NB4 (cell line): ENCODE data around the gene DGCR2.

Source experiments
- MAX ChIP-seq: IDR thresholded peaks from 2 replicates; pipeline ENCODE4 v1.6.1; 2011; ENCODE audit warnings: low read depth, low read length
- MYC ChIP-seq: IDR thresholded peaks from 2 replicates; pipeline ENCODE4 v1.6.1; 2011; ENCODE audit warnings: low read depth, low read length
- POLR2A ChIP-seq: IDR thresholded peaks from 2 replicates; pipeline ENCODE4 v1.6.1; 2011; ENCODE audit warnings: mild to moderate bottlenecking; ENCODE audit not compliant: insufficient read length; ENCODE audit errors: extremely low read depth
- TF ChIP-seq, protein P1 (sequence below): IDR thresholded peaks from one replicate; pipeline ENCODE4 v1.5.1; 2012; ENCODE audit warnings: low read depth, low read length

DNA sequence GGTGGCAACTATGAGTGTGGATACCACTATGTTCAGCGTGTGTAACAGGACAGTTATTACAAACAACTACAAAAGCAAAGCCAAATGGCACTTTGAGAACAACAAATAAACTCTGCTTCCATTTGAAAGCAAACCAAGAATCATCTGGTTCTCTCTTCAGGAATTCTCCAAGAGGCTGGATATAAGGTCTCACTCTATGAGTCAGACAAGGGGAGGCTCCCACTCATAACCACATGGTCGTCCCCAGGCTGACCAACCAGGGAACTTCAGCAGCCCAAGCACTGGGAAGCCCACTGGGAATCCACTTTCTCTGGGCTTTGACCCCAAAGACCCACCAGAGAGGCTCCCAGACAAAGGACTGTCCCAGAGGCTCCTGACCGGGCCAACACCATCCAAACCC lies 35.3 kb downstream of the DGCR2 start:
- TF ChIP-seq, protein P1, sequence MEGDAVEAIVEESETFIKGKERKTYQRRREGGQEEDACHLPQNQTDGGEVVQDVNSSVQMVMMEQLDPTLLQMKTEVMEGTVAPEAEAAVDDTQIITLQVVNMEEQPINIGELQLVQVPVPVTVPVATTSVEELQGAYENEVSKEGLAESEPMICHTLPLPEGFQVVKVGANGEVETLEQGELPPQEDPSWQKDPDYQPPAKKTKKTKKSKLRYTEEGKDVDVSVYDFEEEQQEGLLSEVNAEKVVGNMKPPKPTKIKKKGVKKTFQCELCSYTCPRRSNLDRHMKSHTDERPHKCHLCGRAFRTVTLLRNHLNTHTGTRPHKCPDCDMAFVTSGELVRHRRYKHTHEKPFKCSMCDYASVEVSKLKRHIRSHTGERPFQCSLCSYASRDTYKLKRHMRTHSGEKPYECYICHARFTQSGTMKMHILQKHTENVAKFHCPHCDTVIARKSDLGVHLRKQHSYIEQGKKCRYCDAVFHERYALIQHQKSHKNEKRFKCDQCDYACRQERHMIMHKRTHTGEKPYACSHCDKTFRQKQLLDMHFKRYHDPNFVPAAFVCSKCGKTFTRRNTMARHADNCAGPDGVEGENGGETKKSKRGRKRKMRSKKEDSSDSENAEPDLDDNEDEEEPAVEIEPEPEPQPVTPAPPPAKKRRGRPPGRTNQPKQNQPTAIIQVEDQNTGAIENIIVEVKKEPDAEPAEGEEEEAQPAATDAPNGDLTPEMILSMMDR, result no peak
- TF ChIP-seq POLR2A, result no peak
- no peak for TF ChIP-seq MAX
- no peak for TF ChIP-seq MYC
